Gastrocnemius medialis (tissue), 4 donors: Measurements from ENCODE around the gene KCNQ1.

Experiments
- POLR2A ChIP-seq, 2 donors: fragments of 450-650 bp; IDR thresholded peaks; one replicate each; pipeline ENCODE4 v1.6.1; 2017; ENCODE audit warnings: antibody characterized with exemption in 2 of 2, mild to moderate bottlenecking in 2 of 2, moderate library complexity in 2 of 2
- TF ChIP-seq, protein P1 (sequence below), 5 experiments: fragments of 450-650 bp in 3 of 5; fragments of 200-600 bp in 2 of 5; sonication (generic) in 2 of 5; IDR thresholded peaks in 4 of 5; conservative IDR thresholded peaks in 1 of 5; 1 replicate in 4 of 5; 2 replicates in 1 of 5; pipeline ENCODE4 v1.5.1; 2016 to 2019; ENCODE audit warnings: antibody characterized with exemption in 5 of 5, mild to moderate bottlenecking in 3 of 5, moderate library complexity in 3 of 5

DNA sequence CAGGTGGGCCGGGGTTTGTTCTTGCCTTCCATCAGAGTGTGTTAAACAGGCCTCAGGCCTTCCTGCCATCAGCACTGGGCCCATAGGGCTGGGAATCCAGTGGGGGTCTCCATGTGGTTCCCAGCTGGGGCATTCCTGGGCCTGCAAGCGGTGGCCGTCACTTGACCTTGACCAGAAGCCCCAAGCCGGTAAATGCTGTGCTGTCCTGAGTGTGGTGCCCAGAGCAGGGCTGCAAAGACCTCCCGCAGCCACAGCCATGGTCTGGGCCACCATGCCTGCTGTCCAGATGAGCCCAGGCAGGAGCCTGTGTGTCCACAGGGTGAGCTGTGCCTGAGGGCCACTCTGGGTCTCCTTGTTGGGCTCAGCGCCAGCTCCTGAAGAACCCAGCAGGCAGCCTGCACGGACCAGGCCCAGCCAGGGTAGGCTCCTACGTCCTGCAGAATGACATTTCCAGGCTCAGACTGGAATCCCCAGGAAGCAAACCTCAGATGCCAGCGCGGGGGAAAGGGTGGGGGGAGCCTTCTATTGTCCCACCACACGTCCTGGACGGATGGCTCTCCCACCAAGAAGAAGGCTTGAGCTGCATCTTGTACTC, 137.6 kb downstream of the KCNQ1 start:
- TF ChIP-seq, protein P1, sequence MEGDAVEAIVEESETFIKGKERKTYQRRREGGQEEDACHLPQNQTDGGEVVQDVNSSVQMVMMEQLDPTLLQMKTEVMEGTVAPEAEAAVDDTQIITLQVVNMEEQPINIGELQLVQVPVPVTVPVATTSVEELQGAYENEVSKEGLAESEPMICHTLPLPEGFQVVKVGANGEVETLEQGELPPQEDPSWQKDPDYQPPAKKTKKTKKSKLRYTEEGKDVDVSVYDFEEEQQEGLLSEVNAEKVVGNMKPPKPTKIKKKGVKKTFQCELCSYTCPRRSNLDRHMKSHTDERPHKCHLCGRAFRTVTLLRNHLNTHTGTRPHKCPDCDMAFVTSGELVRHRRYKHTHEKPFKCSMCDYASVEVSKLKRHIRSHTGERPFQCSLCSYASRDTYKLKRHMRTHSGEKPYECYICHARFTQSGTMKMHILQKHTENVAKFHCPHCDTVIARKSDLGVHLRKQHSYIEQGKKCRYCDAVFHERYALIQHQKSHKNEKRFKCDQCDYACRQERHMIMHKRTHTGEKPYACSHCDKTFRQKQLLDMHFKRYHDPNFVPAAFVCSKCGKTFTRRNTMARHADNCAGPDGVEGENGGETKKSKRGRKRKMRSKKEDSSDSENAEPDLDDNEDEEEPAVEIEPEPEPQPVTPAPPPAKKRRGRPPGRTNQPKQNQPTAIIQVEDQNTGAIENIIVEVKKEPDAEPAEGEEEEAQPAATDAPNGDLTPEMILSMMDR (IDR thresholded peaks at IDR 0.05 in 4 of 5, conservative IDR thresholded peaks at IDR 0.05 in 1 of 5) = no peak
- no peak for TF ChIP-seq POLR2A (IDR thresholded peaks at IDR 0.05)
